GM18951 (cell line): ENCODE data around the gene CNTNAP2.

Source experiments
- POLR2A ChIP-seq: IDR thresholded peaks from 4 replicates; pipeline ENCODE4 v1.6.1; 2011; ENCODE audit warnings: mild to moderate bottlenecking; ENCODE audit not compliant: insufficient read length, insufficient read depth; ENCODE audit errors: extremely low read depth
- in situ Hi-C: fragments of 300-500 bp; cut with MboI; formaldehyde crosslinking; loops from one replicate; pipeline ENCODE4 v1.12.0; 2022; ENCODE audit warnings: low sequenced_read_pairs, mixed read lengths, inconsistent platforms; ENCODE audit not compliant: unreplicated experiment

Gene CNTNAP2

GRCh38 chr7:147465223-147465622 is 1348.6 kb downstream of the CNTNAP2 start:
- in situ Hi-C loops: no loop called here
- TF ChIP-seq POLR2A: no peak

- no peak for TF ChIP-seq POLR2A
- in situ Hi-C loops: no loop called here
Observed at GRCh38 chr7:147472556-147472955, 1356.0 kb downstream of the CNTNAP2 start.

GRCh38 chr7:147474862-147475261 is 1358.3 kb downstream of the CNTNAP2 start:
- TF ChIP-seq POLR2A: no peak
- in situ Hi-C loops: no loop called here

GRCh38 chr7:147477526-147477925 is 1360.9 kb downstream of the CNTNAP2 start:
- in situ Hi-C loops: no loop called here
- no peak for TF ChIP-seq POLR2A

GRCh38 chr7:147478796-147479195 is 1362.2 kb downstream of the CNTNAP2 start:
- no peak for TF ChIP-seq POLR2A
- in situ Hi-C loops: no loop called here

- in situ Hi-C loops: no loop called here
Observed at GRCh38 chr7:147483634-147484292, 1367.2 kb downstream of the CNTNAP2 start.

GRCh38 chr7:147485660-147486210 is 1369.1 kb downstream of the CNTNAP2 start:
- in situ Hi-C loops: no loop called here
- TF ChIP-seq POLR2A: no peak

More at GRCh38 chr7:147483634-147484292, 1367.2 kb downstream of the CNTNAP2 start:
- no peak for TF ChIP-seq POLR2A

- no peak for TF ChIP-seq POLR2A
- in situ Hi-C loops: no loop called here
Observed at GRCh38 chr7:147492606-147493005, 1376.0 kb downstream of the CNTNAP2 start.

- in situ Hi-C loops: no loop called here
- no peak for TF ChIP-seq POLR2A
Observed at GRCh38 chr7:147496209-147496608, 1379.6 kb downstream of the CNTNAP2 start.

- TF ChIP-seq POLR2A: no peak
- in situ Hi-C loops: no loop called here
Observed at GRCh38 chr7:147497246-147497645, 1380.6 kb downstream of the CNTNAP2 start.

- in situ Hi-C loops: no loop called here
- no peak for TF ChIP-seq POLR2A
Observed at GRCh38 chr7:147498081-147498480, 1381.5 kb downstream of the CNTNAP2 start.

- in situ Hi-C loops: no loop called here
- TF ChIP-seq POLR2A: no peak
Observed at GRCh38 chr7:147509035-147509501, 1392.5 kb downstream of the CNTNAP2 start.

GRCh38 chr7:147509541-147510200 is 1393.1 kb downstream of the CNTNAP2 start:
- in situ Hi-C loops: no loop called here
- no peak for TF ChIP-seq POLR2A

GRCh38 chr7:147510201-147510542 is 1393.6 kb downstream of the CNTNAP2 start:
- TF ChIP-seq POLR2A: no peak
- in situ Hi-C loops: no loop called here
